Embryonic facial prominence (tissue), 1 donor: ENCODE data around the gene ATAT1.
"Not testable (repeated sequence)": the region's sequence is repeated elsewhere in the genome, so short reads cannot be mapped to it uniquely, and the experiment has no call there.

Source experiments
- DNase-seq: peaks from one replicate; pipeline ENCODE4 v3.0.0-alpha.2; 2016; ENCODE audit errors: extremely low spot score

Gene ATAT1

GRCh38 chr6:30647242-30648116 is 20.8 kb downstream of the ATAT1 start:
- DNase-seq: no peak

GRCh38 chr6:30651143-30651542 is 24.5 kb downstream of the ATAT1 start:
- DNase-seq: no peak

GRCh38 chr6:30654798-30655742 is 28.4 kb downstream of the ATAT1 start:
- DNase-seq: no peak

GRCh38 chr6:30655743-30656094 is 29.0 kb downstream of the ATAT1 start:
- no peak for DNase-seq

GRCh38 chr6:30656513-30656912 is 29.8 kb downstream of the ATAT1 start:
- DNase-seq: no peak

- DNase-seq: no peak
Measured at GRCh38 chr6:30657454-30657853, 30.8 kb downstream of the ATAT1 start.

- DNase-seq: not testable (repeated sequence)
Measured at GRCh38 chr6:30657922-30658321, 31.2 kb downstream of the ATAT1 start.

GRCh38 chr6:30664994-30665767 is 38.5 kb downstream of the ATAT1 start:
- DNase-seq: no peak

GRCh38 chr6:30666300-30666699 is 39.6 kb downstream of the ATAT1 start:
- DNase-seq: not testable (repeated sequence)

GRCh38 chr6:30670760-30671527 is 44.3 kb downstream of the ATAT1 start:
- no peak for DNase-seq

- DNase-seq: peak; percentile 91
Measured at GRCh38 chr6:30672445-30673253, 46.0 kb downstream of the ATAT1 start, which contains the start of gene DHX16. DHX16 (minus strand) TSS chr6:30673006; CDS start chr6:30672841, 165 bp downstream.

- no peak for DNase-seq
Measured at GRCh38 chr6:30676660-30677285, 50.1 kb downstream of the ATAT1 start.

GRCh38 chr6:30678964-30679726 is 52.5 kb downstream of the ATAT1 start:
- no peak for DNase-seq

- DNase-seq: no peak
Measured at GRCh38 chr6:30679765-30680535, 53.3 kb downstream of the ATAT1 start.

- DNase-seq: no peak
Measured at GRCh38 chr6:30681766-30682142, 55.1 kb downstream of the ATAT1 start.

- DNase-seq: no peak
Measured at GRCh38 chr6:30682143-30683117, 55.8 kb downstream of the ATAT1 start.
